Fibroblast of lung (primary cell): ENCODE data around the gene A3GALT2. TPM values are rescaled to one million over a fixed set of nuclear protein-coding genes. Genes with fewer than 3 reads are reported as not detected.

Experiments used
- DNase-seq, 2 donors: peaks; one replicate each; pipeline versions ENCODE4 v3.0.0 to v3.0.0-alpha.2; 2010; ENCODE audit warnings: low read depth in 2 of 2
- H2AFZ ChIP-seq: 2 replicates; pipeline ENCODE4 v1.5.1; 2012; ENCODE audit warnings: low read length, control low read depth, inconsistent platforms
- H3K27ac ChIP-seq: 2 replicates; pipeline ENCODE4 v1.5.1; 2011; ENCODE audit warnings: low read length, control low read depth; ENCODE audit not compliant: insufficient read depth
- H3K27me3 ChIP-seq: 2 replicates; pipeline ENCODE4 v1.5.1; 2011; ENCODE audit warnings: mild to moderate bottlenecking, low read length; ENCODE audit not compliant: control insufficient read depth, insufficient read depth
- H3K36me3 ChIP-seq: 2 replicates; pipeline ENCODE4 v1.5.1; 2011; ENCODE audit warnings: low read length; ENCODE audit not compliant: control insufficient read depth, insufficient read depth
- H3K4me1 ChIP-seq: 2 replicates; pipeline ENCODE4 v1.5.1; 2011; ENCODE audit warnings: low read length; ENCODE audit not compliant: control insufficient read depth, insufficient read depth; ENCODE audit errors: extremely low read depth
- H3K4me2 ChIP-seq: 2 replicates; pipeline ENCODE4 v1.5.1; 2011; ENCODE audit warnings: low read length, control low read depth; ENCODE audit not compliant: insufficient read depth; ENCODE audit errors: extremely low read depth
- H3K4me3 ChIP-seq, 4 experiments: fragments of 200-600 bp in 1 of 4; sonication (generic) in 1 of 4; replicated peaks in 1 of 4; 2 replicates each; pipeline ENCODE4 v1.5.1; 2011 to 2016; ENCODE audit warnings: low read length in 4 of 4, low read depth in 3 of 4, mild to moderate bottlenecking in 3 of 4, control low read depth in 2 of 4, inconsistent platforms in 1 of 4, mixed read lengths in 1 of 4; ENCODE audit not compliant: insufficient read depth in 1 of 4; ENCODE audit errors: control extremely low read depth in 1 of 4
- H3K79me2 ChIP-seq: 2 replicates; pipeline ENCODE4 v1.5.1; 2012; ENCODE audit warnings: mild to moderate bottlenecking, low read length, inconsistent platforms; ENCODE audit not compliant: control insufficient read depth, insufficient read depth
- H3K9ac ChIP-seq: 2 replicates; pipeline ENCODE4 v1.5.1; 2011; ENCODE audit warnings: mild to moderate bottlenecking, low read length, control low read depth; ENCODE audit not compliant: insufficient read depth
- H3K9me3 ChIP-seq: 2 replicates; pipeline ENCODE4 v1.5.1; 2012; ENCODE audit warnings: low read depth, low read length; ENCODE audit not compliant: control insufficient read depth, insufficient read depth
- H4K20me1 ChIP-seq: 2 replicates; pipeline ENCODE4 v1.5.1; 2011; ENCODE audit warnings: low read length; ENCODE audit not compliant: control insufficient read depth, insufficient read depth; ENCODE audit errors: extremely low read depth
- EZH2 ChIP-seq: IDR thresholded peaks from 2 replicates; pipeline ENCODE4 v1.5.1; 2012; ENCODE audit warnings: low read length, control low read depth, mild to moderate bottlenecking; ENCODE audit errors: missing control alignments
- polyA plus RNA-seq, 2 donors: library from polyadenylated mRNA; depleted of rRNA in 1 of 2; stranded (reverse) in 1 of 2; unstranded in 1 of 2; fragments of >200 nt; gene quantifications; 2 replicates each; pipeline ENCODE4 v1.2.1, GENCODE V29; 2011 to 2012; ENCODE audit warnings: missing spikeins in 1 of 2
- total RNA-seq: library from RNA; depleted of rRNA; stranded (reverse); fragments of >200 nt; gene quantifications from 2 replicates; pipeline ENCODE4 v1.2.1, GENCODE V29; 2014
- TF ChIP-seq, protein P1 (sequence below), 2 donors: IDR thresholded peaks in 1 of 2; conservative IDR thresholded peaks in 1 of 2; 1 replicate in 1 of 2; 2 replicates in 1 of 2; pipeline ENCODE4 v1.5.1; 2011 to 2012; ENCODE audit warnings: low read length in 2 of 2, control low read depth in 1 of 2, inconsistent platforms in 1 of 2, low read depth in 1 of 2, mild to moderate bottlenecking in 1 of 2

The A3GALT2 gene
- total and polyA plus RNA-seq, 2 donors (not counting 1 experiment from before 2014, with no cell fraction given), result not detected

DNA sequence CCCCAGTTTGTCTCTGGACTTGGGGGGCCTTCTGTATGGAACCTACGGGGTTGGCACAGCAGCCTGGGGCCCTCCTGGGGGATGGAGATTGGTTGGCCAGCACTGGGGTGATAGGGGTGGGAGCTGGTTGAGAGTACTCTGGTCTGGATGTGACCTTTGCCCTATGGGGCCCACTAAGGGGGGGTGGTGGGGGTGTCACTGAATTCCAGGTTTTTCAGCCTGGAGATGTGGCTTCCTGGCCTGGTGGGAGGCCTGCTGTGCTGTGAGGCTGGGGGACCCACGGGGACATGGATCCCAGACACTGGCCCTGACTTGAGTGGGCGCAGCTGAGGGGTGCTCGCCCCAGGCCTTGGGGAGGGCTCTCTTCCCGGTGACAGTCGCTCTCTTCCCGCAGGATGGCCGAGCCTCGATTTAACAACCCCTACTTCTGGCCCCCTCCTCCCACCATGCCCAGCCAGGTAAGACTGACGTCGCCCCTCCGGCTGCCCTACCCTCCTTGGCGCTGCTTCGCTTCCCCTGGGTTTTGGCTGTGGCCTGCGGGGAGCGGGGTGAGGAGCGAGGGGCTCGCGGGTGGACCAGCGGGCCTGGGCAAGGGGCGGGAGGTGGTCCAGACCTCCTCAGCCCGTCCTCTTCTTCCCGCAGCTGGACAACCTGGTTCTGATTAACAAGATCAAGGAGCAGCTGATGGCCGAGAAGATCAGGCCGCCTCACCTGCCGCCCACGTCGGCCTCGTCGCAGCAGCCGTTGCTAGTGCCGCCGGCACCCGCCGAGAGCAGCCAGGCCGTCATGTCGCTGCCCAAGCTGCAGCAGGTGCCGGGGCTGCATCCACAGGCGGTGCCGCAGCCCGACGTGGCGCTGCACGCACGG is 45.0 kb downstream of the A3GALT2 start:
- H3K9me3 ChIP-seq, result no peaks in the 10 kb centered on the region
- TF ChIP-seq EZH2, result no peak
- TF ChIP-seq, protein P1, sequence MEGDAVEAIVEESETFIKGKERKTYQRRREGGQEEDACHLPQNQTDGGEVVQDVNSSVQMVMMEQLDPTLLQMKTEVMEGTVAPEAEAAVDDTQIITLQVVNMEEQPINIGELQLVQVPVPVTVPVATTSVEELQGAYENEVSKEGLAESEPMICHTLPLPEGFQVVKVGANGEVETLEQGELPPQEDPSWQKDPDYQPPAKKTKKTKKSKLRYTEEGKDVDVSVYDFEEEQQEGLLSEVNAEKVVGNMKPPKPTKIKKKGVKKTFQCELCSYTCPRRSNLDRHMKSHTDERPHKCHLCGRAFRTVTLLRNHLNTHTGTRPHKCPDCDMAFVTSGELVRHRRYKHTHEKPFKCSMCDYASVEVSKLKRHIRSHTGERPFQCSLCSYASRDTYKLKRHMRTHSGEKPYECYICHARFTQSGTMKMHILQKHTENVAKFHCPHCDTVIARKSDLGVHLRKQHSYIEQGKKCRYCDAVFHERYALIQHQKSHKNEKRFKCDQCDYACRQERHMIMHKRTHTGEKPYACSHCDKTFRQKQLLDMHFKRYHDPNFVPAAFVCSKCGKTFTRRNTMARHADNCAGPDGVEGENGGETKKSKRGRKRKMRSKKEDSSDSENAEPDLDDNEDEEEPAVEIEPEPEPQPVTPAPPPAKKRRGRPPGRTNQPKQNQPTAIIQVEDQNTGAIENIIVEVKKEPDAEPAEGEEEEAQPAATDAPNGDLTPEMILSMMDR (conservative IDR thresholded peaks at IDR 0.05 in 1 of 2, IDR thresholded peaks at IDR 0.05 in 1 of 2; ENCODE audit: low read depth in 1 of 2, low read length in 2 of 2), result no peak
- no peaks in the 10 kb centered on the region for H3K79me2 ChIP-seq
- no peak overlapping the region for H3K27ac ChIP-seq
- H3K9ac ChIP-seq, result no peak overlapping the region
- peaks cover 2% of the 10 kb centered on the region for H3K36me3 ChIP-seq
- H3K4me2 ChIP-seq, result no peak overlapping the region
- no peaks in the 10 kb centered on the region for H3K4me1 ChIP-seq
- H3K4me3 ChIP-seq, result no peak overlapping the region
- DNase-seq, result no peak
- H2AFZ ChIP-seq, result no peak overlapping the region
- H3K27me3 ChIP-seq, result no peaks in the 10 kb centered on the region
- H4K20me1 ChIP-seq, result no peaks in the 10 kb centered on the region

DNA sequence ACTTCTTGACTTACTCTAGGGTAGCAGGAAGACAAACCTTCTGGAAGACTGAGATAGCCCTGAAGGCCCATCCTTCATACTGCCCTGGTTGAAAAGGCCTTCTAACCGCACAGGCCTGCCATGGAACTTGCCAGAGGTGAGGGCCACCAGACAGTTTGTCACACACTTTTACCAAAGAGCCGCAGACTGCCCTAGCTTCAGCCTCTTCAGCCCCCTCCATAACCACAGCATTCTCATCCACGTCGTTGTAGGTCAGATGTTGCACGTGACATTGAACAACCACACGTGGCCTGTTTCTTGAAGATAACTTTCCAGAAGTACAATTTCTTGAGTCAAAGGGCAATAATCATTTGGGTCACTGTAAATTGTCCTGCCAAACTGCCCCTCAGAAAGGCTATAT is 45.7 kb downstream of the A3GALT2 start:
- no peak for DNase-seq
- no peak overlapping the region for H3K4me2 ChIP-seq
- H3K4me1 ChIP-seq, result no peaks in the 10 kb centered on the region
- H3K4me3 ChIP-seq, result no peak overlapping the region
- H2AFZ ChIP-seq, result no peak overlapping the region
- no peak overlapping the region for H3K27ac ChIP-seq
- H3K9ac ChIP-seq, result no peak overlapping the region
- TF ChIP-seq, protein P1 (conservative IDR thresholded peaks at IDR 0.05 in 1 of 2, IDR thresholded peaks at IDR 0.05 in 1 of 2; ENCODE audit: low read depth in 1 of 2, low read length in 2 of 2), result no peak
- no peak for TF ChIP-seq EZH2
- no peaks in the 10 kb centered on the region for H4K20me1 ChIP-seq
- H3K27me3 ChIP-seq, result no peaks in the 10 kb centered on the region
- H3K9me3 ChIP-seq, result no peaks in the 10 kb centered on the region
- H3K36me3 ChIP-seq, result peaks cover 2% of the 10 kb centered on the region
- H3K79me2 ChIP-seq, result no peaks in the 10 kb centered on the region

DNA sequence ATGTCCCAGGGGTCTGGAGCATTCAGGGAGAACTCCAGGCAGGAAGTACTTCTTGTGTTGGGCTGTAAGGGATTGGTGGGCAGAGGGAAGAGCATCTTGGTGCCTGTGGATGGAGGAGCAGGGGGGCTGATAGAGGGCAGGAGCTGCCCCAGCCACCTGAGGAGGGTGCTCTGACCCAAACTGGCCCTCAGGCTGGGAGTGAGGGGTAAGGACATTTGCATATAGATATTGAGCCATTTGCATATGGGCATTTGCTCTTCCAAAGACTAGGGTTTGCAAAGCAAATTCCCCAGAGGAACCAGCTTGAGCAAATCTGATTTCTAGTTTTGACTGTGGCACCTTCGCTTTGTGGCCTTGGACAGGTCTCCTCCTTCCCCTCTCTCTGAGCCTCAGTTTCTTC is 46.5 kb downstream of the A3GALT2 start:
- no peaks in the 10 kb centered on the region for H3K9me3 ChIP-seq
- no peaks in the 10 kb centered on the region for H3K27me3 ChIP-seq
- no peak overlapping the region for H3K4me3 ChIP-seq
- H3K27ac ChIP-seq, result no peak overlapping the region
- H3K79me2 ChIP-seq, result no peaks in the 10 kb centered on the region
- H3K36me3 ChIP-seq, result peaks cover 2% of the 10 kb centered on the region
- H2AFZ ChIP-seq, result no peak overlapping the region
- no peak for TF ChIP-seq EZH2
- TF ChIP-seq, protein P1 (conservative IDR thresholded peaks at IDR 0.05 in 1 of 2, IDR thresholded peaks at IDR 0.05 in 1 of 2; ENCODE audit: low read depth in 1 of 2, low read length in 2 of 2), result no peak
- no peak overlapping the region for H3K4me2 ChIP-seq
- no peaks in the 10 kb centered on the region for H4K20me1 ChIP-seq
- no peak for DNase-seq
- no peak overlapping the region for H3K9ac ChIP-seq
- no peaks in the 10 kb centered on the region for H3K4me1 ChIP-seq
